Common myeloid progenitor, CD34-positive (primary cell): ENCODE measurements around the gene STK32C.

Source experiments
- CTCF ChIA-PET: fragments of 350-600 bp; sonication (Branson Sonifier 250); formaldehyde crosslinking; loops from one replicate; lab custom pipeline; 2021; ENCODE audit warnings: antibody characterized with exemption; lab: Charles Lee
- POLR2A ChIA-PET: fragments of 350-600 bp; sonication (Branson Sonifier 250); formaldehyde crosslinking; loops from one replicate; lab custom pipeline; 2021; ENCODE audit warnings: antibody characterized with exemption; lab: Charles Lee
- DNase-seq, 3 donors: peaks; one replicate each; pipeline versions ENCODE4 v3.0.0 to v3.0.0-alpha.2; 2013
- H3K27ac ChIP-seq, 2 experiments: 1 replicate in 1 of 2; 2 replicates in 1 of 2; pipeline ENCODE4 v1.7.0; 2013; ENCODE audit warnings: inconsistent platforms in 2 of 2, low read length in 2 of 2, mild to moderate bottlenecking in 2 of 2, low read depth in 1 of 2, moderate library complexity in 1 of 2; ENCODE audit not compliant: severe bottlenecking in 2 of 2, insufficient read depth in 1 of 2, poor library complexity in 1 of 2
- H3K27me3 ChIP-seq, 5 experiments: replicated peaks in 2 of 5; 1 replicate in 3 of 5; 2 replicates in 2 of 5; pipeline versions ENCODE4 v1.6.1 to v1.7.0; 2013; ENCODE audit warnings: low read length in 4 of 5, mild to moderate bottlenecking in 2 of 5, moderate library complexity in 2 of 5, inconsistent platforms in 1 of 5; ENCODE audit not compliant: insufficient read depth in 5 of 5, control insufficient read depth in 4 of 5
- H3K36me3 ChIP-seq, 4 experiments: 1 replicate in 2 of 4; 2 replicates in 2 of 4; pipeline versions ENCODE4 v1.6.1 to v1.7.0; 2013; ENCODE audit warnings: low read length in 3 of 4, control low read depth in 1 of 4, mild to moderate bottlenecking in 1 of 4; ENCODE audit not compliant: control insufficient read depth in 4 of 4, insufficient read depth in 4 of 4
- H3K4me1 ChIP-seq, 4 experiments: 1 replicate in 3 of 4; 2 replicates in 1 of 4; pipeline versions ENCODE4 v1.6.1 to v1.7.1; 2013; ENCODE audit warnings: low read length in 3 of 4, mild to moderate bottlenecking in 3 of 4, control low read depth in 1 of 4, inconsistent platforms in 1 of 4, moderate library complexity in 1 of 4; ENCODE audit not compliant: control insufficient read depth in 4 of 4, insufficient read depth in 4 of 4; ENCODE audit errors: control extremely low read depth in 1 of 4
- H3K4me3 ChIP-seq, 7 experiments: 1 replicate in 4 of 7; 2 replicates in 3 of 7; pipeline versions ENCODE4 v1.5.1 to v1.7.0; 2013; ENCODE audit warnings: mild to moderate bottlenecking in 7 of 7, low read length in 6 of 7, moderate library complexity in 6 of 7, inconsistent platforms in 2 of 7, low read depth in 2 of 7, control low read depth in 1 of 7; ENCODE audit not compliant: insufficient read depth in 4 of 7, control insufficient read depth in 1 of 7; ENCODE audit errors: extremely low read depth in 1 of 7
- H3K9me3 ChIP-seq, 5 experiments: 1 replicate in 4 of 5; 2 replicates in 1 of 5; pipeline versions ENCODE4 v1.6.1 to v1.7.1; 2013; ENCODE audit warnings: low read length in 4 of 5, mild to moderate bottlenecking in 2 of 5, inconsistent platforms in 1 of 5, low read depth in 1 of 5, moderate library complexity in 1 of 5; ENCODE audit not compliant: control insufficient read depth in 4 of 5, insufficient read depth in 2 of 5; ENCODE audit errors: control extremely low read depth in 1 of 5
- WGBS: methylation state at CpG from one replicate; pipeline ENCODE4 v1.1.5; 2013; ENCODE audit not compliant: insufficient coverage; 5-methylcytosine and 5-hydroxymethylcytosine counted together

The STK32C gene

DNA sequence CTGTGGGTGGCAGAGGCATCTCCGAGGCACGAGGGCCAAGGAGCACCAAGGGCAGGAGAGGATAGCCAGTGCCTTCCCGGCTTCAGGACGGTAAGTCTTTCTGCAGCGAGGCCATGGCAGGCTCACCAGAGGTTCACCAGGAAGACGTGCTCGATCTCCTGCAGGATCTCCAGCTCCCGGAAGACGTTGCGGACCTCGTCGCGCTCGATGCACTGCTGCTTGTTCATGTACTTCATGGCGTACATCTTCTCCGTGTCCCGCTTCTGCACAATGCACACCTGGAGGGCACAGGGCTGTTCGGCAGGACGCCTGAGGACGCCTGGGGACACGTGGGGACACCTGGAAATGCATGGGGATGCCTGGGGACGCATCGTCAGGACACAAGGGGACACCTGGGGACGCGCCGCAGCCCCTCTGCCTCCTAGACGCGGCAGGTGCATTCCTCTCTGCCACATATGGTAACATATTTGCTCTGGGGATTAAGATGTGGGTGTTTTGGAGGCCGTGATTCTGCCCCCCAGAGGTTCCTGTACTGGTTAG is 79.8 kb downstream of the STK32C start:
- CTCF ChIA-PET = no interaction called here

GRCh38 chr10:132226586-132227405 is 81.0 kb downstream of the STK32C start:
- peaks cover 0 to 5% (median 3%) of the 10 kb centered on the region in 4 experiments for H3K36me3 ChIP-seq
- WGBS = 92% methylated on average over 25 of the region's 27 CpGs
- POLR2A ChIA-PET = no interaction called here
- DNase-seq = no peak
- peaks cover 0 to 30% (median 26%) of the 10 kb centered on the region in 4 experiments for H3K4me1 ChIP-seq
- no peaks in the 10 kb centered on the region for H3K9me3 ChIP-seq
- H3K27me3 ChIP-seq = no peaks in the 10 kb centered on the region
- CTCF ChIA-PET = interaction anchor here (0.8 to 1.3 kb wide), 3 partner anchors 83 to 127 kb away, joined by 3 read pairs; no protein-coding TSS in a partner anchor
- H3K4me3 ChIP-seq = no peak overlapping the region
- H3K27ac ChIP-seq = no peak overlapping the region

More for the DNA sequence above, 79.8 kb downstream of the STK32C start:
- Histone ChIP-seq H3K9me3 (no peaks in the 10 kb centered on the region), H3K4me1 (peaks cover 0 to 41% (median 36%) of the 10 kb centered on the region in 4 experiments), H3K4me3 (no peak overlapping the region), H3K27me3 (no peaks in the 10 kb centered on the region), H3K36me3 (peaks cover 0 to 5% (median 3%) of the 10 kb centered on the region in 4 experiments), H3K27ac (no peak overlapping the region)
- 99% methylated on average over 23 of the region's 29 CpGs for WGBS
- POLR2A ChIA-PET = no interaction called here
- DNase-seq = no peak

DNA sequence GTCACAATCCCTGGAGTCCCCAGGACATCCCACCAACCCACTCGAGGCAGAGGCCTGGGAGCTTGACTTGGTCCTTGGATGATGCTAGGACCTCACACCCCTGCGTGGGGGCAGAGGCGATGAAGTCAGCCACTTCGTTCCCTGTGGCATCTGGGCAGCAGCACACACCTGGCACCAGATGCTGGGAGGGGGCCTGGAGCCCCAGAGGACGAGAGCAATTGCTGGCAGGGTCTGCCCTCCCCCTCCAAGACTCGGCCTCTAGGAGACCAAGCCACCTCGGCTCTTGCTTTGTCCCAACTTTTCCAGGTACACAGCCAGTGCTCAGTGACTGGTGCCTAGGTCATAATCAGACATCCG is 81.9 kb downstream of the STK32C start:
- peaks cover 0 to 5% (median 3%) of the 10 kb centered on the region in 4 experiments for H3K36me3 ChIP-seq
- CTCF ChIA-PET = interaction anchor here (1.3 kb wide), 1 partner anchor 84 kb away, joined by 3 read pairs; no protein-coding TSS in a partner anchor
- H3K27me3 ChIP-seq = no peaks in the 10 kb centered on the region
- no peak for DNase-seq
- no peak overlapping the region for H3K27ac ChIP-seq
- peaks cover 0 to 20% (median 16%) of the 10 kb centered on the region in 4 experiments for H3K4me1 ChIP-seq
- WGBS = 97% methylated on average over 8 of the region's 8 CpGs
- H3K9me3 ChIP-seq = no peaks in the 10 kb centered on the region
- no peak overlapping the region for H3K4me3 ChIP-seq
- POLR2A ChIA-PET = no interaction called here

DNA sequence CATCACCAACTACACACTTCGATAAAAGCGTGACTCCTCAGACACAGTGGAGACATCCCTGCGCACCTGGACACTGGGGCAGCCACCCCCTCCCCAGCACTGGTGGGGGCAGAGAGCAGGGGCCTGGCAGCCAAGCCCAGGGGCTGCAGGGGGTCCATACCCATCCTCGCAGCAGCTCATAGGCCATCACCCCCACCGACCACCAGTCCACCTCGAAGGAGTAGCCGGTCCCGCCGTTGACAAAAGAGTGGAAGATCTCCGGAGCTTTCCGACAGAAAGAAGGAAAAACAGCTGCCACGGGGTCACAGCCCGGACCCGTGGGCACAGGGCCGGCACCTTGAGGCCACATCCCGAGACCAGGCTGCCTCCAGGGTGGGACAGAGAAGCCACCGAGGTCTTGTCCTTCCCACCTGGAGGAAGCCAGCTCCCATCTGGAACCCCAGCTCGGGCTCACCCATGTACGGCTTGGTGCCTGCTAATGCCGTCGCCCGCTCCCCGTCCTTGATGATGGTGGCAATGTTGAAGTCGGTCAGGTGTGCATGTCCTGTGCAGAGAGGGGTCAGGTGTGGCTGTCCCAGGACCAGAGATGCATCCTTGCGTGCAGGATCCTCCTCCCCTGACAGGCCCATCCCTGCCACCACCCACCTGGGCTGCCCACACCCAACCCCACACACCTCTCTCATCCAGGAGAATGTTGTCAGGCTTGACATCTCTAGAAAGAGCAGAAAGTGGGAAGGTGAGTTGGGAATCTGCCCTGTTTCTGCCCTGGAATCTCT is 82.5 kb downstream of the STK32C start:
- H3K27ac ChIP-seq = no peak overlapping the region
- DNase-seq = no peak
- peaks cover 0 to 5% (median 3%) of the 10 kb centered on the region in 4 experiments for H3K36me3 ChIP-seq
- peaks cover 0 to 15% (median 11%) of the 10 kb centered on the region in 4 experiments for H3K4me1 ChIP-seq
- H3K4me3 ChIP-seq = no peak overlapping the region
- ChIA-PET POLR2A (interaction anchor here (1.0 kb wide), 1 partner anchor 226 kb away, joined by 4 read pairs; no protein-coding TSS in a partner anchor), CTCF (interaction anchor here (1.4 to 1.7 kb wide), 3 partner anchors 9 to 228 kb away, joined by 4 to 6 read pairs (median 6); no protein-coding TSS in a partner anchor)
- no peaks in the 10 kb centered on the region for H3K27me3 ChIP-seq
- WGBS = 95% methylated on average over 20 of the region's 25 CpGs
- H3K9me3 ChIP-seq = no peaks in the 10 kb centered on the region

GRCh38 chr10:132224343-132225072 is 83.2 kb downstream of the STK32C start:
- no peak for DNase-seq
- ChIA-PET CTCF (interaction anchor here (1.2 to 1.8 kb wide), 7 partner anchors 10 to 229 kb away, joined by 3 to 11 read pairs (median 4); no protein-coding TSS in a partner anchor), POLR2A (interaction anchor here (1.0 kb wide), 1 partner anchor 227 kb away, joined by 4 read pairs; no protein-coding TSS in a partner anchor)
- Histone ChIP-seq H3K9me3 (no peaks in the 10 kb centered on the region), H3K4me3 (no peak overlapping the region), H3K27ac (no peak overlapping the region), H3K36me3 (peaks cover 0 to 5% (median 3%) of the 10 kb centered on the region in 4 experiments), H3K27me3 (no peaks in the 10 kb centered on the region), H3K4me1 (peaks cover 0 to 8% (median 4%) of the 10 kb centered on the region in 4 experiments)
- WGBS = 96% methylated on average over 17 of the region's 20 CpGs

DNA sequence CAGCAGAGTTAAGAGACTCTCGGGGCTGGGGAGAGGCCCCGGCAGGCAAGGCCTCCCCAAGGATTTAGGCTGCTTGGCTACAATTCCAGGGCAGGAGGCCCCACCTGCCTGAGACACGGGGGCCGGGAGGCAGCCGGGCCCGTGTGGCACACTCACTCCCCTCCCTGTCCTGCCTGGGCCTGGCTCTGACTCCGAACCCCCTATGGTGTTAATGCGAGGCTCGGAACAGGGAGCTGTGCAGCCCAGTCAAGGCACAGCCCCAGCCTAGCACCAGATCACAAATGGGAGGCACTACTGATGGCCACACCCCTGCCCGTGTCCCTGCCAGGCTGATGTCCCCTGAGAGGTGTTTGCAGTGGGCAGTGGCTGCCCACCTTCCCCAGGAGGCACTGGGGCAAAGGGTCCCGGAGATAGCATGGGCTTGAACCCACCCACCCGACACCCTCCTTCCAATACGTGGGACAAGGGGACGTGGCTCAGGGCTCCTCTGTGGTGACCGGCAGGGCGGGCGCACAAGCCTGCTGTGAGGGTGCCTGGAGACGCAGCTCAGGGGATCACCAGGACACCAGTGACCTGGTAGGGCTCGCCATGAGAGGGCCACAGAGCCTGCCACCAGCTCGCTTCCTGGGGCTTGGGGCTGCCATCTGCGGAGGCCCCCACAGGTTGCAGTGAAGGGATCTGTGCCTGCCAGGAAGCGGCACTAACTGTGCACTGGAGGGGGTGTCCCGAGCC is 84.0 kb downstream of the STK32C start:
- POLR2A ChIA-PET = no interaction called here
- no peak for DNase-seq
- no peak overlapping the region for H3K27ac ChIP-seq
- H3K4me1 ChIP-seq = peaks cover 0 to 5% (median 2%) of the 10 kb centered on the region in 4 experiments
- no peaks in the 10 kb centered on the region for H3K27me3 ChIP-seq
- no peak overlapping the region for H3K4me3 ChIP-seq
- peaks cover 0 to 5% (median 3%) of the 10 kb centered on the region in 4 experiments for H3K36me3 ChIP-seq
- H3K9me3 ChIP-seq = peaks cover 0 to 2% (median 0%) of the 10 kb centered on the region in 5 experiments
- CTCF ChIA-PET = interaction anchor here (1.0 to 1.8 kb wide), 8 partner anchors 11 to 230 kb away, joined by 3 to 11 read pairs (median 4); no protein-coding TSS in a partner anchor
- WGBS = 96% methylated on average over 23 of the region's 23 CpGs
